ENCODE measurements around the gene RIOK1. TPM values are rescaled to one million over a fixed set of nuclear protein-coding genes. Genes with fewer than 3 reads are reported as not detected.

The RIOK1 gene
- total RNA-seq, 4 donors from 2014 or later = 9.0 to 24.8 (median 13.9) TPM

GRCh38 chr6:7401075-7401474 lies 11.5 kb downstream of the RIOK1 start:
- TF ChIP-seq CTCF (IDR thresholded peaks at IDR 0.05; ENCODE audit: low read depth) = no peak

- no peak for TF ChIP-seq CTCF (IDR thresholded peaks at IDR 0.05; ENCODE audit: low read depth)
These were observed 13.1 kb downstream of the RIOK1 start for GRCh38 chr6:7402716-7403115.

- no peak for TF ChIP-seq CTCF (IDR thresholded peaks at IDR 0.05; ENCODE audit: low read depth)
These were observed 14.9 kb downstream of the RIOK1 start for GRCh38 chr6:7404546-7404945.

GRCh38 chr6:7406743-7407142 lies 17.1 kb downstream of the RIOK1 start:
- TF ChIP-seq CTCF (IDR thresholded peaks at IDR 0.05; ENCODE audit: low read depth) = no peak

- no peak for TF ChIP-seq CTCF (IDR thresholded peaks at IDR 0.05; ENCODE audit: low read depth)
These were observed 20.1 kb downstream of the RIOK1 start for GRCh38 chr6:7409740-7410139.

GRCh38 chr6:7410851-7411250 lies 21.2 kb downstream of the RIOK1 start:
- TF ChIP-seq CTCF (IDR thresholded peaks at IDR 0.05; ENCODE audit: low read depth) = no peak

- TF ChIP-seq CTCF (IDR thresholded peaks at IDR 0.05; ENCODE audit: low read depth) = no peak
These were observed 21.7 kb downstream of the RIOK1 start for GRCh38 chr6:7411328-7411727.

Data from subcutaneous adipose tissue (tissue), 4 donors.